Upper lobe of right lung (tissue), 1 donor: ENCODE results near the gene MCMBP. TPM values are rescaled to one million over a fixed set of nuclear protein-coding genes. Genes with fewer than 3 reads are reported as not detected.
A peak's percentile ranks its signal among the peaks of the same experiment; 100 is the strongest.

Source experiments
- ATAC-seq: fragments of 200-7000 bp; cut with Tn5 transposase; one replicate; pipeline ENCODE4 v1.9.1; 2020; ENCODE audit warnings: mild to moderate bottlenecking, moderate library complexity
- DNase-seq: peaks from one replicate; pipeline ENCODE4 v3.0.0-alpha.2; 2020
- H3K27ac ChIP-seq: fragments of 200-600 bp; one replicate; pipeline ENCODE4 v1.8.0; 2022
- H3K27me3 ChIP-seq: fragments of 200-600 bp; one replicate; pipeline ENCODE4 v1.8.0; 2022; ENCODE audit warnings: mild to moderate bottlenecking
- H3K36me3 ChIP-seq: fragments of 200-600 bp; one replicate; pipeline ENCODE4 v1.8.0; 2022
- H3K4me1 ChIP-seq: fragments of 200-600 bp; one replicate; pipeline ENCODE4 v1.8.0; 2022
- H3K4me3 ChIP-seq: fragments of 200-600 bp; one replicate; pipeline ENCODE4 v1.8.0; 2022; ENCODE audit warnings: mild to moderate bottlenecking
- H3K9me3 ChIP-seq: fragments of 200-600 bp; one replicate; pipeline ENCODE4 v1.8.0; 2022
- intact Hi-C: fragments of 100-400 bp; cut with DNase I; formaldehyde crosslinking; loops from one replicate; pipeline ENCODE4 v1.11.0; 2022
- total RNA-seq: library from RNA; stranded (reverse); fragmentation: NEBNext Ultra II Directional; extraction: Animal tissue kit (Norgen Biotek cat#: 25700); gene quantifications from one replicate; pipeline ENCODE4 v1.2.1, GENCODE V29; 2021
- TF ChIP-seq, protein P1 (sequence below): fragments of 200-600 bp; IDR thresholded peaks from one replicate; pipeline ENCODE4 v1.8.0; 2022; ENCODE audit warnings: antibody characterized with exemption
- donor health status: DM: no; HTN: yes; CAD: no; lungs with severe emphysema.

MCMBP gene
- total RNA-seq, 1 donor from 2014 or later: 54.7 TPM

DNA sequence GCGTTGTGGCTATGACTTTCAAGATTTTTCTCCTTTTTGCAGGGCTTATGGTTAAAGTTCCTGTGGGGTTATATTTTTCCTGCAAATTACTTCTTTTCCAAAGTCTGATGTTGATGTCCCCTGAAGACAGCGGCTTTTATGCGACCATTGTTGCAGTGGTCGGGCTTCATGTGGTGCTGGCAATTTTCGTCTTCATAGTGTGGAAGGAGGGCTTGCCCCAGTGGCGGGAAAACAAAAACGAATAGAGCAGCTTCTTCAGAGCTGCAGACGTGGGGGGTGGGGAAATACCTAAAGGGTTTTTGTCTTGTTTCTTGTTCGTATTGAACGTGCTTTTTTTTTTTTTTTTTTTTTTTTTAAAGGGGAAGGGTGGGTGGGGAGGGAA, 53.8 kb downstream of the MCMBP start:
- H3K27ac ChIP-seq: no peak overlapping the region
- TF ChIP-seq, protein P1, sequence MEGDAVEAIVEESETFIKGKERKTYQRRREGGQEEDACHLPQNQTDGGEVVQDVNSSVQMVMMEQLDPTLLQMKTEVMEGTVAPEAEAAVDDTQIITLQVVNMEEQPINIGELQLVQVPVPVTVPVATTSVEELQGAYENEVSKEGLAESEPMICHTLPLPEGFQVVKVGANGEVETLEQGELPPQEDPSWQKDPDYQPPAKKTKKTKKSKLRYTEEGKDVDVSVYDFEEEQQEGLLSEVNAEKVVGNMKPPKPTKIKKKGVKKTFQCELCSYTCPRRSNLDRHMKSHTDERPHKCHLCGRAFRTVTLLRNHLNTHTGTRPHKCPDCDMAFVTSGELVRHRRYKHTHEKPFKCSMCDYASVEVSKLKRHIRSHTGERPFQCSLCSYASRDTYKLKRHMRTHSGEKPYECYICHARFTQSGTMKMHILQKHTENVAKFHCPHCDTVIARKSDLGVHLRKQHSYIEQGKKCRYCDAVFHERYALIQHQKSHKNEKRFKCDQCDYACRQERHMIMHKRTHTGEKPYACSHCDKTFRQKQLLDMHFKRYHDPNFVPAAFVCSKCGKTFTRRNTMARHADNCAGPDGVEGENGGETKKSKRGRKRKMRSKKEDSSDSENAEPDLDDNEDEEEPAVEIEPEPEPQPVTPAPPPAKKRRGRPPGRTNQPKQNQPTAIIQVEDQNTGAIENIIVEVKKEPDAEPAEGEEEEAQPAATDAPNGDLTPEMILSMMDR: no peak
- no peak for ATAC-seq
- no peaks in the 10 kb centered on the region for H3K4me1 ChIP-seq
- no peaks in the 10 kb centered on the region for H3K27me3 ChIP-seq
- no peak overlapping the region for H3K4me3 ChIP-seq
- intact Hi-C loops: no loop called here
- no peaks in the 10 kb centered on the region for H3K9me3 ChIP-seq
- no peak for DNase-seq
- H3K36me3 ChIP-seq: peaks cover 13% of the 10 kb centered on the region

DNA sequence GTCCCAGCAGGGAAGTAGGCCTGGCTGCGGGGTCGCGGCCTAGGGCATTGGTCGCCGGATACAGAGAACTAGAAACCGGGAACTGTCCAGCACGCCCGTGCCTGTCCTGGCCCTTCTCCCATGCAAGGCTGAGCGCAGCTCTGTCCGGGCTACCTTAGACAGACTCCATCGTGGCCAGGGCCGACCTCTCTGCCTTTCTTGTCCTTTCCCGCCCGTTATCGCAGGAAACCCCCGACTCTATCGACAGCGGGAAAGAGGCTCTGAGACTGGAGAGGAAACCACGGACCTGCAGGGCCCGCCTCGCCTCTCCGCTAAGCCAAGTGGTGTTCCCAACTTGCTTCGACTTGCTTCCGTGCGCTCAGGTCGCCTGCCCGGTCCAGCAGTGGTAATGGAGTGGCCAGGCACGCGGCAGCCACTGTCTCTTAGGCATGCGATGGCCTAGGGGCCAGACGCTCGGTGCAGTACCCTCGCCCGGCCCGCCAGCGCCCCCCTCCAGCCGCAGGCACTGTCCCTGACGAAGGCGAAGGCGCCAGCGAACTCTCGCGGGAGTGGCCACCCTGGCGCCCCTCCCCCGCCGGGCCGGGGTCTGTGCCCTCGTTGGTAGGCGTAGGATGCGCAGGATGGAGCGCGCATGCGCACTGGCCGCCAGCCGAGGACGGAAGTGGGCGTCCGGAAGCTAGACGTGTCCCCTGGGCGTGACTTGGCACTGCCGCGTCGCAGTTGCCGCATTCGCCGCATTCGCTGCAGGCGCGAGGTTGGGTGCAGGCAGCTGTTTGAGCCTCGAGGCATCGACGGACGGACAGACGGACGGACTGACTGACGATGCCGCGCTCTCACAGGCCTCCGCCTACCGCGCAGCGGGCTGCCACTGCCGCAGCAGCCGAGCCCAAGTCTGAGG, 54.4 kb downstream of the MCMBP start:
- TF ChIP-seq, protein P1: no peak

DNA sequence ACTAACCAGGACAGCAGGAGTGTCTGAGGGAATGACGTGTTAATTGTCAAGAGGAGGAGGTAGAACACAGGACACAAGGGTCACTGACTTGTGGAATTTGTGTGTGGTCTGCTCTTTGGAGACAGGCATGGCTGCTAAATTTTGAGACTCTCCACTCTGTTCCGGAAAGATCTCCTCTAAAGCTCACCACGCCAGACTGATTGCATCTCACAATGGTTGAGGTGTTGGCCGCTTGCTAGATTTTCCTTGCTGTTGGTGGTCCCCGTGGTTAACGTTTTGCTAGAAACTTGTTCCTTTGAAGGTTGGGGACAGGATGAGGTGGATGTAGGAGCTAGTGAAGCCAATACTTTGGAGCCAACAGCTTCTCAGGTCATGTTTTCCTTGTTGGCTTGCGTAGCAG, 57.0 kb downstream of the MCMBP start:
- no peaks in the 10 kb centered on the region for H3K27me3 ChIP-seq
- no peak for DNase-seq
- H3K36me3 ChIP-seq: peaks cover 5% of the 10 kb centered on the region
- TF ChIP-seq, protein P1: no peak
- H3K4me1 ChIP-seq: no peaks in the 10 kb centered on the region
- H3K27ac ChIP-seq: no peak overlapping the region
- ATAC-seq: no peak
- intact Hi-C loops: no loop called here
- H3K9me3 ChIP-seq: no peaks in the 10 kb centered on the region
- H3K4me3 ChIP-seq: no peak overlapping the region

More for the DNA sequence above, 54.4 kb downstream of the MCMBP start:
- peak overlapping the region; percentile 17 for H3K4me3 ChIP-seq
- peak; percentile 58 for ATAC-seq
- H3K4me1 ChIP-seq: no peaks in the 10 kb centered on the region
- H3K27ac ChIP-seq: no peak overlapping the region
- peaks cover 6% of the 10 kb centered on the region for H3K36me3 ChIP-seq
- DNase-seq: peak; percentile 74
- no peaks in the 10 kb centered on the region for H3K9me3 ChIP-seq
- H3K27me3 ChIP-seq: no peaks in the 10 kb centered on the region
- intact Hi-C loops: no loop called here

DNA sequence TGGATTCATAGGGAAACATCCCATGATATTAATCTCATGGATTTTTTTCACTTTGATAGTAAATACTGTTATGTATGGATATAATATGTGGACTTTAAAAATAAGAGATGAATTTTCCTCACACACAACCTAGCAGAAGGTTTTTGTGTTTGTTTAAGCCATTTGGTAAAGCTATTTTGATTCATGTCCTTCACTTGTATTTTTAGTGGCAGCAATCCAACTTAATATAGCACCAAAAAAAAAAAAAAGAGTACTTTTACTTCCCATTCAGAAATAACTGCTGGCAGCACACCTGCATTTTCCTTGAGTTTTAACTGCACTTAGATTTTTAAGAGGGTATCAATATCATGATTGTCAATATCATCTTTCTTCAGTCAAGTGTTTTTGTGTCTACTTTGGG, 60.0 kb downstream of the MCMBP start:
- ATAC-seq: no peak
- H3K36me3 ChIP-seq: peaks cover 10% of the 10 kb centered on the region
- H3K4me1 ChIP-seq: no peaks in the 10 kb centered on the region

DNA sequence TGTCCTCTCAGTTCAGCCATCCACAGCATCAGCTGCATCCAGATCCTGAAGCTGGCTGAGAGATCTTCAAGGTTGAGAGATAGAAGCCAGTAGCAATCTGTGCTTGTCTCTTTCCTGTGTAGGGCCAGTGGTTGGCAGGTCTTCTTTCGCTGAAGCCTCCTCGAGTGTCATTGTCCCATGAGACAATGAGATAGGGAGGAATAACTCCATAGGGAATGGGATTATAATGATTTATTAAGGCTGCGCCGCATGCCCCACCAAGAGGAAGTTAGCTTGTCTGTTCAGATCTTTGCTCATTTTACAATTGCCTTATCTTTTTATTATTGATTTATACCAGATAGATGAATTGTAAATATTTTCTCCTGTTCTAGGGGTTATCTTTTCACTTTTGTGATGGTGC, 61.5 kb downstream of the MCMBP start:
- TF ChIP-seq, protein P1: no peak
- intact Hi-C loops: no loop called here
- no peak for DNase-seq
- Histone ChIP-seq H3K9me3 (no peaks in the 10 kb centered on the region), H3K27me3 (no peaks in the 10 kb centered on the region), H3K4me3 (no peak overlapping the region), H3K36me3 (peaks cover 12% of the 10 kb centered on the region), H3K4me1 (no peaks in the 10 kb centered on the region), H3K27ac (no peak overlapping the region)
- no peak for ATAC-seq

More for the DNA sequence above, 60.0 kb downstream of the MCMBP start:
- H3K9me3 ChIP-seq: no peaks in the 10 kb centered on the region
- no peaks in the 10 kb centered on the region for H3K27me3 ChIP-seq
- intact Hi-C loops: no loop called here
- TF ChIP-seq, protein P1: no peak
- DNase-seq: no peak
- no peak overlapping the region for H3K27ac ChIP-seq
- H3K4me3 ChIP-seq: no peak overlapping the region
